Keratinocyte (primary cell): ENCODE data around the gene DUSP5. TPM values are rescaled to one million over a fixed set of nuclear protein-coding genes. Genes with fewer than 3 reads are reported as not detected.

ENCODE experiments used
- DNase-seq: peaks from one replicate; pipeline ENCODE4 v3.0.0-alpha.2; 2011; ENCODE audit warnings: low read depth, missing footprints, low spot score
- FAIRE-seq: peaks from 2 replicates; lab custom pipeline; 2011; peaks lifted over from hg19 to GRCh38; lab: Jason Lieb, UNC
- H2AFZ ChIP-seq: 2 replicates; pipeline ENCODE4 v1.6.0; 2012; ENCODE audit warnings: low read length, control low read depth, inconsistent platforms; ENCODE audit not compliant: control insufficient read depth
- H3K27ac ChIP-seq: 2 replicates; pipeline ENCODE4 v1.5.1; 2011; ENCODE audit warnings: low read length; ENCODE audit not compliant: control insufficient read depth, insufficient read depth
- H3K27me3 ChIP-seq: 3 replicates; pipeline ENCODE4 v1.6.0; 2011; ENCODE audit warnings: low read length; ENCODE audit not compliant: control insufficient read depth, insufficient read depth; ENCODE audit errors: extremely low read depth
- H3K36me3 ChIP-seq, 2 experiments: 2 replicates in 1 of 2; 3 replicates in 1 of 2; pipeline ENCODE4 v1.5.1; 2011; ENCODE audit warnings: low read length in 2 of 2, mild to moderate bottlenecking in 1 of 2; ENCODE audit not compliant: control insufficient read depth in 2 of 2, insufficient read depth in 2 of 2; ENCODE audit errors: extremely low read depth in 1 of 2
- H3K4me1 ChIP-seq: 3 replicates; pipeline ENCODE4 v1.5.1; 2011; ENCODE audit warnings: low read length; ENCODE audit not compliant: control insufficient read depth, insufficient read depth; ENCODE audit errors: extremely low read depth
- H3K4me2 ChIP-seq: 3 replicates; pipeline ENCODE4 v1.6.0; 2011; ENCODE audit warnings: low read depth, low read length; ENCODE audit not compliant: control insufficient read depth, insufficient read depth; ENCODE audit errors: extremely low read depth
- H3K4me3 ChIP-seq, 3 experiments: fragments of 200-600 bp in 1 of 3; sonication (generic) in 1 of 3; 2 replicates in 2 of 3; 3 replicates in 1 of 3; pipeline ENCODE4 v1.5.1; 2011 to 2016; ENCODE audit warnings: low read length in 3 of 3, mild to moderate bottlenecking in 3 of 3, control low read depth in 2 of 3, inconsistent platforms in 1 of 3, low read depth in 1 of 3, mixed read lengths in 1 of 3, mixed run types in 1 of 3, moderate library complexity in 1 of 3; ENCODE audit not compliant: control insufficient read depth in 2 of 3, insufficient read depth in 2 of 3; ENCODE audit errors: extremely low read depth in 1 of 3
- H3K79me2 ChIP-seq: 2 replicates; pipeline ENCODE4 v1.6.0; 2012; ENCODE audit warnings: low read length; ENCODE audit not compliant: control insufficient read depth, insufficient read depth
- H3K9ac ChIP-seq: 3 replicates; pipeline ENCODE4 v1.6.0; 2011; ENCODE audit warnings: low read length; ENCODE audit not compliant: control insufficient read depth, insufficient read depth; ENCODE audit errors: extremely low read depth
- H3K9me1 ChIP-seq: 3 replicates; pipeline ENCODE4 v1.6.0; 2011; ENCODE audit warnings: low read length; ENCODE audit not compliant: control insufficient read depth, insufficient read depth; ENCODE audit errors: extremely low read depth
- H3K9me3 ChIP-seq: 2 replicates; pipeline ENCODE4 v1.5.1; 2012; ENCODE audit warnings: low read depth, low read length; ENCODE audit not compliant: control insufficient read depth
- H4K20me1 ChIP-seq: 3 replicates; pipeline ENCODE4 v1.6.0; 2011; ENCODE audit warnings: low read length; ENCODE audit not compliant: control insufficient read depth, insufficient read depth; ENCODE audit errors: extremely low read depth
- CTCF ChIP-seq, 3 experiments: IDR thresholded peaks in 1 of 3; conservative IDR thresholded peaks in 1 of 3; optimal IDR thresholded peaks in 1 of 3; 2 replicates in 2 of 3; 3 replicates in 1 of 3; pipeline versions ENCODE3 to v1.5.1; 2011; ENCODE audit warnings: low read length in 3 of 3, mild to moderate bottlenecking in 3 of 3, moderate library complexity in 2 of 3, control low read depth in 1 of 3, inconsistent platforms in 1 of 3; ENCODE audit not compliant: insufficient read depth in 2 of 3; ENCODE audit errors: extremely low read depth in 1 of 3
- EZH2 ChIP-seq: IDR thresholded peaks from one replicate; pipeline ENCODE4 v1.6.1; 2012; ENCODE audit warnings: inconsistent platforms, mild to moderate bottlenecking, low read length, moderate library complexity
- dilution Hi-C: fragments of 300-500 bp; cut with MboI; formaldehyde crosslinking; loops from one replicate; pipeline ENCODE4 v1.7.0; 2020; ENCODE audit warnings: low sequenced_read_pairs; ENCODE audit not compliant: extremely low pct_ligation_motif_present
- polyA plus RNA-seq, 5 experiments: library from polyadenylated mRNA; depleted of rRNA in 3 of 5; stranded (reverse) in 3 of 5; stranded (forward) in 1 of 5; unstranded in 1 of 5; fragments of >200 nt; gene quantifications; 1 replicate in 1 of 5; 2 replicates in 3 of 5; 3 replicates in 1 of 5; pipeline versions ENCODE4 v1.2.1 to v1.2.3, GENCODE V29; 2011 to 2012; ENCODE audit warnings: missing spikeins in 2 of 5, low read depth in 1 of 5, low replicate concordance in 1 of 5

DUSP5 gene
- polyA plus RNA-seq, 1 donor (not counting 4 experiments of a cell fraction or from before 2014, with no cell fraction given), result 49.6 TPM

- Histone ChIP-seq H2AFZ (no peak overlapping the region), H3K4me2 (no peak overlapping the region), H3K36me3 (no peaks in the 10 kb centered on the region), H3K4me1 (peaks cover 13% of the 10 kb centered on the region), H3K79me2 (no peaks in the 10 kb centered on the region), H3K27ac (no peak overlapping the region), H3K4me3 (no peak overlapping the region), H4K20me1 (no peaks in the 10 kb centered on the region), H3K9me1 (no peaks in the 10 kb centered on the region), H3K9me3 (no peaks in the 10 kb centered on the region), H3K27me3 (no peaks in the 10 kb centered on the region), H3K9ac (no peak overlapping the region)
- dilution Hi-C loops, result no loop called here
- TF ChIP-seq CTCF (optimal IDR thresholded peaks at IDR 0.05 in 1 of 3, IDR thresholded peaks at IDR 0.05 in 1 of 3, conservative IDR thresholded peaks at IDR 0.05 in 1 of 3; ENCODE audit: extremely low read depth in 1 of 3, insufficient read depth in 2 of 3, low read length in 3 of 3) (no peak), EZH2 (no peak)
- no peak for FAIRE-seq
- no peak for DNase-seq
Observed at GRCh38 chr10:110474826-110475225, 22.9 kb upstream of the DUSP5 start.

GRCh38 chr10:110475722-110476515 is 21.8 kb upstream of the DUSP5 start:
- DNase-seq (no peak), FAIRE-seq (no peak)
- no peaks in the 10 kb centered on the region for H3K27me3 ChIP-seq
- H3K9me1 ChIP-seq, result no peaks in the 10 kb centered on the region
- no peak for TF ChIP-seq CTCF (optimal IDR thresholded peaks at IDR 0.05 in 1 of 3, IDR thresholded peaks at IDR 0.05 in 1 of 3, conservative IDR thresholded peaks at IDR 0.05 in 1 of 3; ENCODE audit: extremely low read depth in 1 of 3, insufficient read depth in 2 of 3, low read length in 3 of 3)
- no peak for TF ChIP-seq EZH2
- no peak overlapping the region for H2AFZ ChIP-seq
- peaks cover 13% of the 10 kb centered on the region for H3K4me1 ChIP-seq
- H3K4me3 ChIP-seq, result no peak overlapping the region
- H3K79me2 ChIP-seq, result no peaks in the 10 kb centered on the region
- H3K36me3 ChIP-seq, result no peaks in the 10 kb centered on the region
- H3K9ac ChIP-seq, result no peak overlapping the region
- dilution Hi-C loops, result no loop called here
- no peak overlapping the region for H3K27ac ChIP-seq
- H3K9me3 ChIP-seq, result no peaks in the 10 kb centered on the region
- no peaks in the 10 kb centered on the region for H4K20me1 ChIP-seq
- no peak overlapping the region for H3K4me2 ChIP-seq
